WTC11 (cell line): ENCODE results near the gene SRXN1. TPM values are rescaled to one million over a fixed set of nuclear protein-coding genes. Genes with fewer than 3 reads are reported as not detected.

Source experiments
- ATAC-seq: fragments of 200-7000 bp; cut with Tn5 transposase; 2 replicates; pipeline ENCODE4 v1.10.0; 2021; ENCODE audit warnings: mild to moderate bottlenecking, moderate library complexity
- CTCF ChIA-PET: fragments of 300-600 bp; sonication (Branson Sonifier 250); formaldehyde crosslinking; loops from one replicate; lab custom pipeline; 2021; ENCODE audit warnings: antibody characterized with exemption; lab: Charles Lee
- POLR2A ChIA-PET: fragments of 350-600 bp; sonication (Branson Sonifier 250); formaldehyde crosslinking; loops from one replicate; lab custom pipeline; 2021; ENCODE audit warnings: antibody characterized with exemption; lab: Charles Lee
- DNase-seq: peaks from one replicate; pipeline ENCODE4 v3.0.0; 2021; ENCODE audit warnings: low spot score
- H3K27ac Mint-ChIP-seq: 2 replicates; pipeline ENCODE4 v1.8.0; 2021; ENCODE audit warnings: mixed read lengths
- H3K27me3 Mint-ChIP-seq: 2 replicates; pipeline ENCODE4 v1.8.0; 2021; ENCODE audit warnings: low read depth, mild to moderate bottlenecking, moderate library complexity, mixed read lengths
- H3K36me3 Mint-ChIP-seq: 2 replicates; pipeline ENCODE4 v1.8.0; 2021; ENCODE audit warnings: mixed read lengths
- H3K4me1 Mint-ChIP-seq: 2 replicates; pipeline ENCODE4 v1.8.0; 2022; ENCODE audit warnings: mixed read lengths
- H3K4me3 Mint-ChIP-seq: 2 replicates; pipeline ENCODE4 v1.8.0; 2021; ENCODE audit warnings: mild to moderate bottlenecking, moderate library complexity, mixed read lengths
- H3K9me3 Mint-ChIP-seq: 2 replicates; pipeline ENCODE4 v1.8.0; 2021; ENCODE audit warnings: mixed read lengths
- GABPB1 ChIP-seq: sonication (generic); formaldehyde crosslinking; IDR thresholded peaks from 2 replicates; pipeline ENCODE4 v1.8.1; 2023; ENCODE audit warnings: mild to moderate bottlenecking, missing genetic modification reagents
- IRF2 ChIP-seq: sonication (generic); formaldehyde crosslinking; IDR thresholded peaks from 2 replicates; pipeline ENCODE4 v1.8.0; 2022; ENCODE audit warnings: low read depth, missing genetic modification reagents, borderline replicate concordance
- JUN ChIP-seq: sonication (generic); formaldehyde crosslinking; IDR thresholded peaks from 2 replicates; pipeline ENCODE4 v1.8.0; 2023; ENCODE audit warnings: mild to moderate bottlenecking, missing genetic modification reagents
- MYBL2 ChIP-seq: sonication (generic); formaldehyde crosslinking; IDR thresholded peaks from 2 replicates; pipeline ENCODE4 v1.8.1; 2023; ENCODE audit warnings: mild to moderate bottlenecking, moderate library complexity, missing genetic modification reagents
- NR3C1 ChIP-seq: sonication (generic); formaldehyde crosslinking; conservative IDR thresholded peaks from 2 replicates; pipeline ENCODE4 v1.8.1; 2023; ENCODE audit warnings: low read depth, mild to moderate bottlenecking, missing genetic modification reagents
- OVOL2 ChIP-seq: fragments of 250-450 bp; sonication (Bioruptor Pico); IDR thresholded peaks from 2 replicates; pipeline ENCODE4 v1.9.0; 2021; ENCODE audit warnings: mild to moderate bottlenecking, borderline replicate concordance
- TEAD4 ChIP-seq: sonication (generic); formaldehyde crosslinking; IDR thresholded peaks from 2 replicates; pipeline ENCODE4 v1.8.0; 2022; ENCODE audit warnings: mild to moderate bottlenecking, missing genetic modification reagents
- ZNF263 ChIP-seq: sonication (generic); formaldehyde crosslinking; IDR thresholded peaks from 2 replicates; pipeline ENCODE4 v1.8.1; 2022; ENCODE audit warnings: low read depth, mild to moderate bottlenecking, moderate library complexity, missing genetic modification reagents
- ZNF317 ChIP-seq: sonication (generic); formaldehyde crosslinking; IDR thresholded peaks from 2 replicates; pipeline ENCODE4 v1.8.1; 2023; ENCODE audit warnings: low read depth, mild to moderate bottlenecking, moderate library complexity, missing genetic modification reagents, borderline replicate concordance
- total RNA-seq: library from RNA; stranded (reverse); gene quantifications from 3 replicates; pipeline ENCODE4 v1.2.3, GENCODE V29; 2021
- TF ChIP-seq, protein P1 (sequence below): sonication (generic); formaldehyde crosslinking; IDR thresholded peaks from 2 replicates; pipeline ENCODE4 v1.8.0; 2022; ENCODE audit warnings: mild to moderate bottlenecking, missing genetic modification reagents
- TF ChIP-seq, protein P2 (sequence below): sonication (generic); formaldehyde crosslinking; IDR thresholded peaks from 2 replicates; pipeline ENCODE4 v1.8.1; 2023; ENCODE audit warnings: mild to moderate bottlenecking, moderate library complexity, missing genetic modification reagents
- TF ChIP-seq, protein P3 (sequence below): sonication (generic); formaldehyde crosslinking; IDR thresholded peaks from 2 replicates; pipeline ENCODE4 v1.8.1; 2022; ENCODE audit warnings: low read depth, mild to moderate bottlenecking, moderate library complexity, missing genetic modification reagents, borderline replicate concordance
- TF ChIP-seq, protein P4 (sequence below): fragments of 250-450 bp; sonication (Bioruptor Pico); IDR thresholded peaks from 2 replicates; pipeline ENCODE4 v1.9.0; 2021; ENCODE audit warnings: mild to moderate bottlenecking
- TF ChIP-seq, protein P5 (sequence below): fragments of 200-600 bp; IDR thresholded peaks from 2 replicates; pipeline ENCODE4 v1.8.0; 2022; ENCODE audit warnings: antibody characterized with exemption

SRXN1 gene
- total RNA-seq, 1 experiment from 2014 or later: 23.0 TPM

DNA sequence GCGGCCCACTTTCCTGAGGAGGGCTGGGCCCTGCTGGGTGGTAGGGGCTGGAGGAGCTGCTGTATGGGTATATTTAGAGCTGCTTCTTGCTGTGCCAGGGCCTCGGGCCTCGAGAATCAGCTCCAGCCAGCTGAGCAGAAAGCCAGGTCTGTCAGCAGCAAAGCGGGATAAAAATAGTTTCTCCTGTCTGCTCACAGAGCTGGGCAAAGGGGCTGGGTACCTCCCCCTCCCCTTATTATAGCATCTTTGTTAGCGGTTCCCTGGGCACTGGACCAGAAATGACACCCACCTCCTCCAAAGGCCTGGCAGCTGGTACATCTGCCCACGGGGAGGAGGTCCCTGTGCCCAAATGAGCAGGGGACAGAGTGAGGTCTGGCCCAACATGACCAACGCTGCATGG, 16.6 kb upstream of the SRXN1 start (continued):
- TF ChIP-seq, protein P1, sequence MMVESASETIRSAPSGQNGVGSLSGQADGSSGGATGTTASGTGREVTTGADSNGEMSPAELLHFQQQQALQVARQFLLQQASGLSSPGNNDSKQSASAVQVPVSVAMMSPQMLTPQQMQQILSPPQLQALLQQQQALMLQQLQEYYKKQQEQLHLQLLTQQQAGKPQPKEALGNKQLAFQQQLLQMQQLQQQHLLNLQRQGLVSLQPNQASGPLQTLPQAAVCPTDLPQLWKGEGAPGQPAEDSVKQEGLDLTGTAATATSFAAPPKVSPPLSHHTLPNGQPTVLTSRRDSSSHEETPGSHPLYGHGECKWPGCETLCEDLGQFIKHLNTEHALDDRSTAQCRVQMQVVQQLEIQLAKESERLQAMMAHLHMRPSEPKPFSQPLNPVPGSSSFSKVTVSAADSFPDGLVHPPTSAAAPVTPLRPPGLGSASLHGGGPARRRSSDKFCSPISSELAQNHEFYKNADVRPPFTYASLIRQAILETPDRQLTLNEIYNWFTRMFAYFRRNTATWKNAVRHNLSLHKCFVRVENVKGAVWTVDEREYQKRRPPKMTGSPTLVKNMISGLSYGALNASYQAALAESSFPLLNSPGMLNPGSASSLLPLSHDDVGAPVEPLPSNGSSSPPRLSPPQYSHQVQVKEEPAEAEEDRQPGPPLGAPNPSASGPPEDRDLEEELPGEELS (CRISPR knock-in tag): no peak
- TF ChIP-seq ZNF317 (CRISPR knock-in tag) (no peak), MYBL2 (CRISPR knock-in tag) (no peak), OVOL2 (CRISPR knock-in tag) (no peak), IRF2 (no peak)
- TF ChIP-seq, protein P2, sequence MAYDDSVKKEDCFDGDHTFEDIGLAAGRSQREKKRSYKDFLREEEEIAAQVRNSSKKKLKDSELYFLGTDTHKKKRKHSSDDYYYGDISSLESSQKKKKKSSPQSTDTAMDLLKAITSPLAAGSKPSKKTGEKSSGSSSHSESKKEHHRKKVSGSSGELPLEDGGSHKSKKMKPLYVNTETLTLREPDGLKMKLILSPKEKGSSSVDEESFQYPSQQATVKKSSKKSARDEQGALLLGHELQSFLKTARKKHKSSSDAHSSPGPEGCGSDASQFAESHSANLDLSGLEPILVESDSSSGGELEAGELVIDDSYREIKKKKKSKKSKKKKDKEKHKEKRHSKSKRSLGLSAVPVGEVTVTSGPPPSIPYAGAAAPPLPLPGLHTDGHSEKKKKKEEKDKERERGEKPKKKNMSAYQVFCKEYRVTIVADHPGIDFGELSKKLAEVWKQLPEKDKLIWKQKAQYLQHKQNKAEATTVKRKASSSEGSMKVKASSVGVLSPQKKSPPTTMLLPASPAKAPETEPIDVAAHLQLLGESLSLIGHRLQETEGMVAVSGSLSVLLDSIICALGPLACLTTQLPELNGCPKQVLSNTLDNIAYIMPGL (CRISPR knock-in tag): no peak

DNA sequence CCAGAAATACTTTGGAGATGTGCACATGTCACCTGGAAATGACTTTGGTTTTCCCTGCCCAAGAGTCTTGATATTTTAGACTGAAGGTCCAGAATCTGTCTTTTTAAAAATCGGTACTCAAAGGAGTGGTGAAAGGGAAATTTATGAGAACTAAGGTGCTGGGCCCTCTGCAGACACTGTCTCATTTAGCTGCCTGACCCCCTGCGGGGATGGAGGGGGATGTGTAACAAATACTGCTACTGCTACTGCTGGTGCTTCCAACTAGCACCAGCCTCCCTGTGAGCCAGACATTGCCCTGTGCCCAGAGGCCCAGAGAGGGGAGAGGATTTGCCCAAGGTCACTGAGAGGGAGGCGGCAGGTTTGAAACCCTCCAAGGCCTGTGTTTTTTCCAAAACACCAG, 15.6 kb upstream of the SRXN1 start:
- peak; percentile 33 for DNase-seq
- POLR2A ChIA-PET: no interaction called here
- H3K27me3 Mint-ChIP-seq: peaks cover 29% of the 10 kb centered on the region

DNA sequence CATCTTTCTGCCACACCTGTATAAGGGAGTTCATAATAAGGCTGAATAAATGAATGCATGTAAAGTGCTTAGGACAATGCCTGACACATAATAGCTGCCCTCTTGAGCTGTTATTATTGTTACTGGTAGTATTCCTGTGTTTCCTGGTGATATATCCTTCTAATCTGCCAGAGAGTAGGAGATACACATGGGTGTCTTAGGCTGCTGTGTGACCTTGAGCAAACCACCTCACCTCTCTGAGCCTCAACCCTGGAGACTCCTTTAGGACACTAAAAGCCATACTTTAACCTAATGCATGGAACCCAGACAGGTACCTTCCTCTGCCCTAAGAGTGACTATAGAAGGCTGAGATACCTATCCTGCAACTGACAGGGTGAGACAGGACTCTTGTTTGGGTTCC, 15.1 kb upstream of the SRXN1 start:
- no peaks in the 10 kb centered on the region for H3K36me3 Mint-ChIP-seq
- peaks cover 29% of the 10 kb centered on the region for H3K27me3 Mint-ChIP-seq
- H3K27ac Mint-ChIP-seq: no peak overlapping the region
- CTCF ChIA-PET: interaction anchor here (0.8 to 10.5 kb wide), 16 partner anchors 8 to 125 kb away, joined by 3 to 136 read pairs (median 15); partner anchors contain the start of genes CSNK2A1 and SCRT2
- H3K9me3 Mint-ChIP-seq: no peaks in the 10 kb centered on the region
- peaks cover 48% of the 10 kb centered on the region for H3K4me1 Mint-ChIP-seq
- TF ChIP-seq, protein P3, sequence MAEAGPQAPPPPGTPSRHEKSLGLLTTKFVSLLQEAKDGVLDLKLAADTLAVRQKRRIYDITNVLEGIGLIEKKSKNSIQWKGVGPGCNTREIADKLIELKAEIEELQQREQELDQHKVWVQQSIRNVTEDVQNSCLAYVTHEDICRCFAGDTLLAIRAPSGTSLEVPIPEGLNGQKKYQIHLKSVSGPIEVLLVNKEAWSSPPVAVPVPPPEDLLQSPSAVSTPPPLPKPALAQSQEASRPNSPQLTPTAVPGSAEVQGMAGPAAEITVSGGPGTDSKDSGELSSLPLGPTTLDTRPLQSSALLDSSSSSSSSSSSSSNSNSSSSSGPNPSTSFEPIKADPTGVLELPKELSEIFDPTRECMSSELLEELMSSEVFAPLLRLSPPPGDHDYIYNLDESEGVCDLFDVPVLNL (CRISPR knock-in tag): no peak
- TF ChIP-seq, protein P4, sequence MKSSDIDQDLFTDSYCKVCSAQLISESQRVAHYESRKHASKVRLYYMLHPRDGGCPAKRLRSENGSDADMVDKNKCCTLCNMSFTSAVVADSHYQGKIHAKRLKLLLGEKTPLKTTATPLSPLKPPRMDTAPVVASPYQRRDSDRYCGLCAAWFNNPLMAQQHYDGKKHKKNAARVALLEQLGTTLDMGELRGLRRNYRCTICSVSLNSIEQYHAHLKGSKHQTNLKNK (CRISPR knock-in tag): no peak
- TF ChIP-seq, all 79 proteins: peak for 0
- H3K4me3 Mint-ChIP-seq: no peak overlapping the region
- ATAC-seq (no peak), DNase-seq (no peak)
- POLR2A ChIA-PET: interaction anchor here (1.4 kb wide), 1 partner anchor 124 kb away, joined by 4 read pairs; the partner anchor contains the start of gene CSNK2A1

More for the DNA sequence above, 15.6 kb upstream of the SRXN1 start:
- Mint-ChIP-seq H3K9me3 (no peaks in the 10 kb centered on the region), H3K4me3 (no peak overlapping the region), H3K4me1 (peaks cover 47% of the 10 kb centered on the region)
- TF ChIP-seq ZNF263 (CRISPR knock-in tag) (no peak), NR3C1 (CRISPR knock-in tag) (no peak), JUN (no peak)
- TF ChIP-seq, all 79 proteins: peak for 0
- Mint-ChIP-seq H3K27ac (peak overlapping the region; percentile 49; the same call in 1 of the 2 replicates), H3K36me3 (no peaks in the 10 kb centered on the region)
- ATAC-seq: no peak
- CTCF ChIA-PET: interaction anchor here (0.8 to 10.5 kb wide), 9 partner anchors 7 to 91 kb away, joined by 3 to 136 read pairs (median 23); partner anchors contain the start of gene SCRT2

DNA sequence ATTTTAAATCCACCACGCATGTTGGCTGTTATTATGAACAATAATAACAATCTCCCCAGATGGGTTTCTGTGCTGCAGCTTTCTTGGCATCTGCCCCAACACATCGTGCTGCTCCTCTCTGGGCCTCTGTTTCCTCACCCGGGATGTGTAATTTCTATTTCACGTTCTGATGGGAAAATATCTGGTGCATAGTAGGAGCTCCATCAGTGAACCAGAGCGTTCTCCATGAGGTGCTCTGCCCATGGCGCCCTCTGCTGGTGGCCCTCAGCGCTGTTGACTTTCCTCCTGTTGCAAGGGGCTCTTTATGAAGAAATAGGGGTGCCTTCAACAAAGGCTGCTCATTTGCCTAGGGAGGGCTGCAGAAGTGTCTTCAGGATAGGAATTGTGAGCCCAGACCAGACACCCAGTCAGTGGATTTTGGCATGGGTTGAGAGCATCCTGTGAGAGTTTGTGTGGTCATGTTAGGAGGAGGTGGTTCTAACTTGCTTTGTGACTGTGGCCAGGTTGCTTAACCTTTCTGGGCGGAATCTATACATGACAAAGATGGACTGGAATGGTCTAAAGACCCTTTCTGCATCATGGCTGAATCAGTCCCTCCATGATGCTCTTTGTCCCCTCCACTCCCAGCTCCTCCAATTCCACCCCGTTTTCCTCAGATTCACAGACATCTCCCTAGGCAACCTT, 14.5 kb upstream of the SRXN1 start:
- Mint-ChIP-seq H3K9me3 (no peaks in the 10 kb centered on the region), H3K4me3 (no peak overlapping the region), H3K36me3 (no peaks in the 10 kb centered on the region), H3K27ac (no peak overlapping the region), H3K4me1 (peaks cover 49% of the 10 kb centered on the region), H3K27me3 (peaks cover 30% of the 10 kb centered on the region)
- ChIA-PET CTCF (interaction anchor here (0.5 to 10.5 kb wide), 57 partner anchors 8 to 382 kb away, joined by 3 to 136 read pairs (median 6); partner anchors contain the start of genes CSNK2A1, FAM110A, SCRT2 and SLC52A3), POLR2A (interaction anchor here (1.1 to 1.4 kb wide), 2 partner anchors 22 to 124 kb away, joined by 3 to 4 read pairs; partner anchors contain the start of gene CSNK2A1)
- DNase-seq (peak; percentile 87), ATAC-seq (peak; percentile 54)
- TF ChIP-seq, protein P5, sequence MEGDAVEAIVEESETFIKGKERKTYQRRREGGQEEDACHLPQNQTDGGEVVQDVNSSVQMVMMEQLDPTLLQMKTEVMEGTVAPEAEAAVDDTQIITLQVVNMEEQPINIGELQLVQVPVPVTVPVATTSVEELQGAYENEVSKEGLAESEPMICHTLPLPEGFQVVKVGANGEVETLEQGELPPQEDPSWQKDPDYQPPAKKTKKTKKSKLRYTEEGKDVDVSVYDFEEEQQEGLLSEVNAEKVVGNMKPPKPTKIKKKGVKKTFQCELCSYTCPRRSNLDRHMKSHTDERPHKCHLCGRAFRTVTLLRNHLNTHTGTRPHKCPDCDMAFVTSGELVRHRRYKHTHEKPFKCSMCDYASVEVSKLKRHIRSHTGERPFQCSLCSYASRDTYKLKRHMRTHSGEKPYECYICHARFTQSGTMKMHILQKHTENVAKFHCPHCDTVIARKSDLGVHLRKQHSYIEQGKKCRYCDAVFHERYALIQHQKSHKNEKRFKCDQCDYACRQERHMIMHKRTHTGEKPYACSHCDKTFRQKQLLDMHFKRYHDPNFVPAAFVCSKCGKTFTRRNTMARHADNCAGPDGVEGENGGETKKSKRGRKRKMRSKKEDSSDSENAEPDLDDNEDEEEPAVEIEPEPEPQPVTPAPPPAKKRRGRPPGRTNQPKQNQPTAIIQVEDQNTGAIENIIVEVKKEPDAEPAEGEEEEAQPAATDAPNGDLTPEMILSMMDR: peak; percentile 84
- TF ChIP-seq GABPB1 (CRISPR knock-in tag) (no peak), TEAD4 (CRISPR knock-in tag) (no peak)
